Hepatocyte (in vitro differentiated cells): ENCODE results near the gene HBB.

Experiments
- CTCF ChIP-seq: fragments of 200-600 bp; sonication (generic); IDR thresholded peaks from 2 replicates; pipeline ENCODE4 v1.5.1; 2016; ENCODE audit warnings: antibody characterized with exemption, mild to moderate bottlenecking; ENCODE audit not compliant: poor library complexity
- EZH2 ChIP-seq: fragments of 200-600 bp; sonication (generic); IDR thresholded peaks from 2 replicates; pipeline ENCODE4 v1.6.1; 2016; ENCODE audit warnings: antibody characterized with exemption, mild to moderate bottlenecking, borderline replicate concordance
- EZH2phosphoT487 ChIP-seq: fragments of 200-600 bp; sonication (generic); IDR thresholded peaks from one replicate; pipeline ENCODE4 v1.6.1; 2018; ENCODE audit warnings: antibody characterized with exemption, mild to moderate bottlenecking, low read depth, moderate library complexity; ENCODE audit not compliant: unreplicated experiment, severe bottlenecking

- no peak for TF ChIP-seq CTCF
- TF ChIP-seq EZH2 = no peak
- TF ChIP-seq EZH2phosphoT487 = no peak
Measured at GRCh38 chr11:5228124-5228523, 1.3 kb upstream of the HBB start.
